Measurements from ENCODE around the gene HECW1. TPM values are rescaled to one million over a fixed set of nuclear protein-coding genes. Genes with fewer than 3 reads are reported as not detected.

Gene HECW1
- total RNA-seq, 1 experiment from 2014 or later = 18.3 TPM

GRCh38 chr7:43612128-43612527 lies 499.7 kb downstream of the HECW1 start:
- peak; percentile 47 for DNase-seq (ENCODE audit: low read depth)

DNA sequence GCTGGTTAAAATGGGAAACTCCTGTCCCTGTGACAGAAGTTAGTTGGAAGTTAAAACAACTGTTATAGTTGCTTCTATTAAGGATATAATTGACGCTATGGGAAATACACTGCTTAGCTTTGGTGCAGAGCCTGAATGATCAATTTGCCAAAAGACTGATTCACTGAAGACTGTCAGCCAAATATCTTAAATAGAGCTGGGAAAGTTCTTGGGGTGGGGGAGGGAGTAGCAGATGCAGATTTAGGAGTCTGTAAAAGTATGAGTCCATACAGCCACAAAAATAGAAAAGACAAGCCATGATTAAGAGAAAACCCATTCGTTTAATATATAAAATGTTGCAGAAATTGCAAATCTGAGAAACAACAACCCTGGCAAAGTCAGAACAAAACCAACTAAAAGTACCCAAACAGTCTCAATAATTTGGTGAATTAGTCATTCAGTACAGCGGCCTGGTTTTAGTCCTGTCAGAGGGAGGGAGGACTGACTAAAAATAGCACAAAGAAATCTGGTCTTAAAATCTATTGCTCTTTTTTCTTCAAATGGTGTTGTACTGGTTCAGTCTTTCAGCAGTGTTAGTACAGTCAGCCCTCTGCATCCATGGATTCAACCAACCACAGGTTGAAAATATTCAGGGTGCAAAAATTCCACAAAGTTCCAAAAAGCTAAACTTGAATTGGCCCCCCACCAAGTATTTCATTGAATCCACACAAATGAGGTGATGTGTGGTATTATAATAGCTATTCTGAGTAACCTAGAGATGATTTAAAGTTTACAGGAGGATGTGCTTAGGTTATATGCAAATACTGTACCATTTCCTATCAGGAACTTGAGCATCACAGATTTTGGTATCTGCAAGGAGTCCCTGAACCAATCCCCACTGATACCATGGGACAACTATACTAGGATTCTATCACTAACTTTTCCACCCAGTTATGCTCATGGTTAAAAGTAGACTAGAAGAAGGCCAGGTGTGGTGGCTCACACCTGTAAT lies 500.4 kb downstream of the HECW1 start:
- peak; percentile 72 for DNase-seq (ENCODE audit: low read depth)

Other genes starting within 250 kb of the HECW1 start
- 6.1 and 18.7 TPM in 2 replicates for gene C7orf25, start 200.6 kb upstream of the HECW1 start, total RNA-seq (2014; rRNA removed; shearing (Covaris generic))
- gene PSMA2, start 180.5 kb upstream of the HECW1 start, total RNA-seq (2014; rRNA removed; shearing (Covaris generic)) = 428 and 438 TPM in 2 replicates
- gene MRPL32, start 180.3 kb upstream of the HECW1 start, total RNA-seq (2014; rRNA removed; shearing (Covaris generic)) = 85.3 and 88.1 TPM in 2 replicates